HG02840 (cell line): ENCODE results near the gene CXXC5.
"Not testable (repeated sequence)": the region's sequence is repeated elsewhere in the genome, so short reads cannot be mapped to it uniquely, and the experiment has no call there.

Experiments used
- ATAC-seq: cut with Tn5 transposase; IDR thresholded peaks from one replicate; pipeline ENCODE4 v1.9.1; 2021; ENCODE audit warnings: mild to moderate bottlenecking, moderate library complexity, moderate number of reproducible peaks; ENCODE audit not compliant: unreplicated experiment, low FRiP score

Gene CXXC5

GRCh38 chr5:139708434-139708861 lies 60.3 kb downstream of the CXXC5 start:
- no peak for ATAC-seq

GRCh38 chr5:139708877-139709581 lies 60.9 kb downstream of the CXXC5 start:
- no peak for ATAC-seq

GRCh38 chr5:139709582-139710318 lies 61.6 kb downstream of the CXXC5 start:
- no peak for ATAC-seq

GRCh38 chr5:139710319-139711066 lies 62.3 kb downstream of the CXXC5 start:
- no peak for ATAC-seq

GRCh38 chr5:139711067-139711905 lies 63.1 kb downstream of the CXXC5 start:
- ATAC-seq, result no peak

- ATAC-seq, result no peak
Observed at GRCh38 chr5:139711906-139712224, 63.7 kb downstream of the CXXC5 start.

GRCh38 chr5:139712412-139712811 lies 64.3 kb downstream of the CXXC5 start:
- ATAC-seq, result no peak

GRCh38 chr5:139713898-139714297 lies 65.7 kb downstream of the CXXC5 start:
- ATAC-seq, result not testable (repeated sequence)

- ATAC-seq, result no peak
Observed at GRCh38 chr5:139717221-139717620, 69.1 kb downstream of the CXXC5 start.

- not testable (repeated sequence) for ATAC-seq
Observed at GRCh38 chr5:139718403-139718802, 70.3 kb downstream of the CXXC5 start.

GRCh38 chr5:139719970-139720369 lies 71.8 kb downstream of the CXXC5 start:
- ATAC-seq, result not testable (repeated sequence)

GRCh38 chr5:139723986-139724587 lies 75.9 kb downstream of the CXXC5 start:
- ATAC-seq, result no peak

GRCh38 chr5:139725073-139725830 lies 77.1 kb downstream of the CXXC5 start:
- ATAC-seq, result no peak

- no peak for ATAC-seq
Observed at GRCh38 chr5:139726248-139726647, 78.1 kb downstream of the CXXC5 start.

GRCh38 chr5:139727615-139728014 lies 79.5 kb downstream of the CXXC5 start:
- not testable (repeated sequence) for ATAC-seq

- ATAC-seq, result no peak
Observed at GRCh38 chr5:139731281-139731680, 83.1 kb downstream of the CXXC5 start.

GRCh38 chr5:139732019-139732418 lies 83.9 kb downstream of the CXXC5 start:
- ATAC-seq, result no peak

GRCh38 chr5:139733010-139733688 lies 85.0 kb downstream of the CXXC5 start:
- ATAC-seq, result no peak
